GM12878 (cell line): ENCODE results near the gene ITFG1. TPM values are rescaled to one million over a fixed set of nuclear protein-coding genes. Genes with fewer than 3 reads are reported as not detected.
A peak's percentile ranks its signal among the peaks of the same experiment; 100 is the strongest.

Experiments
- ATAC-seq: fragments of 200-7000 bp; cut with Tn5 transposase; 3 replicates; pipeline ENCODE4 v1.9.1; 2020; ENCODE audit warnings: mild to moderate bottlenecking, moderate library complexity
- BruUV-seq: library from RNA; stranded (reverse); fragments of 400-500 nt; replicated peaks from 2 replicates; lab custom pipeline; 2021; lab: Mats Ljungman, UMichigan
- CTCF ChIA-PET: fragments of 300-600 bp; sonication (Branson Sonifier 250); formaldehyde crosslinking; extraction: SDS; loops from one replicate; lab custom pipeline; 2021; ENCODE audit warnings: inconsistent platforms; lab: Yijun Ruan, JAX
- POLR2A ChIA-PET: fragments of 350-600 bp; formaldehyde crosslinking; extraction: SDS; loops from one replicate; lab custom pipeline; 2021; ENCODE audit warnings: inconsistent platforms; lab: Charles Lee
- RAD21 ChIA-PET: fragments of 300-600 bp; sonication (Branson Sonifier 250); formaldehyde crosslinking; loops from one replicate; lab custom pipeline; 2023; ENCODE audit warnings: antibody characterized with exemption; ENCODE audit not compliant: unreplicated experiment; lab: Charles Lee
- SMC1A ChIA-PET: fragments of 300-600 bp; sonication (Branson Sonifier 250); formaldehyde crosslinking; loops from one replicate; lab custom pipeline; 2023; ENCODE audit not compliant: unreplicated experiment, uncharacterized antibody; lab: Charles Lee
- DNase-seq: peaks from one replicate; pipeline ENCODE4 v3.0.0-alpha.2; 2011; ENCODE audit warnings: low read depth, low spot score
- FAIRE-seq: peaks from 3 replicates; lab custom pipeline; 2011; peaks lifted over from hg19 to GRCh38; lab: Jason Lieb, UNC
- H2AFZ ChIP-seq: 2 replicates; pipeline ENCODE4 v1.6.0; 2011; ENCODE audit warnings: low read depth, low read length, control low read depth; ENCODE audit not compliant: control insufficient read depth
- H3K27ac ChIP-seq: 2 replicates; pipeline ENCODE4 v1.5.1; 2011; ENCODE audit warnings: control low read depth; ENCODE audit not compliant: control insufficient read depth, insufficient read depth
- H3K27me3 ChIP-seq, 2 experiments: replicated peaks in 1 of 2; 2 replicates each; pipeline versions ENCODE4 v1.6.0 to v1.6.1; 2011; ENCODE audit warnings: low read length in 1 of 2; ENCODE audit not compliant: control insufficient read depth in 2 of 2, insufficient read depth in 2 of 2
- H3K36me3 ChIP-seq, 2 experiments: 2 replicates each; pipeline ENCODE4 v1.5.1; 2011; ENCODE audit warnings: low read length in 1 of 2; ENCODE audit not compliant: control insufficient read depth in 2 of 2, insufficient read depth in 2 of 2
- H3K4me1 ChIP-seq: 2 replicates; pipeline ENCODE4 v1.6.1; 2011; ENCODE audit warnings: mild to moderate bottlenecking, low read length, moderate library complexity, mixed read lengths; ENCODE audit not compliant: control insufficient read depth, insufficient read depth
- H3K4me2 ChIP-seq: 2 replicates; pipeline ENCODE4 v1.6.0; 2011; ENCODE audit warnings: control low read depth; ENCODE audit not compliant: control insufficient read depth, insufficient read depth
- H3K4me3 ChIP-seq: fragments of 200-600 bp; sonication (generic); 2 replicates; pipeline ENCODE4 v1.5.1; 2016
- H3K79me2 ChIP-seq: 2 replicates; pipeline ENCODE4 v1.6.0; 2011; ENCODE audit warnings: low read length; ENCODE audit not compliant: control insufficient read depth, insufficient read depth
- H3K9ac ChIP-seq: 2 replicates; pipeline ENCODE4 v1.8.0; 2011; ENCODE audit warnings: low read length, control low read depth, mixed read lengths; ENCODE audit not compliant: control insufficient read depth, insufficient read depth
- H3K9me3 ChIP-seq: replicated peaks from 3 replicates; pipeline ENCODE4 v1.5.1; 2011; ENCODE audit warnings: mild to moderate bottlenecking, low read length; ENCODE audit not compliant: control insufficient read depth, insufficient read depth
- H4K20me1 ChIP-seq: 2 replicates; pipeline ENCODE4 v1.6.0; 2011; ENCODE audit not compliant: control insufficient read depth, insufficient read depth
- BHLHE40 ChIP-seq, 2 experiments: fragments of 450-650 bp in 1 of 2; IDR thresholded peaks; 2 replicates each; pipeline ENCODE4 v1.6.1; 2011 to 2017; ENCODE audit warnings: low read depth in 2 of 2, borderline replicate concordance in 1 of 2, improper control_type of control experiment in 1 of 2, low read length in 1 of 2, mild to moderate bottlenecking in 1 of 2
- EP300 ChIP-seq, 2 experiments: fragments of 150-350 bp in 1 of 2; IDR thresholded peaks; 2 replicates each; pipeline ENCODE4 v1.6.1; 2011 to 2012; ENCODE audit warnings: low read depth in 2 of 2, low read length in 2 of 2, borderline replicate concordance in 1 of 2, improper control_type of control experiment in 1 of 2, inconsistent platforms in 1 of 2; ENCODE audit not compliant: control insufficient read depth in 1 of 2
- EZH2 ChIP-seq: IDR thresholded peaks from 2 replicates; pipeline ENCODE4 v1.6.1; 2012; ENCODE audit warnings: low read depth, mild to moderate bottlenecking, control low read depth, inconsistent platforms, low read length, borderline replicate concordance; ENCODE audit not compliant: control insufficient read depth
- NR2F1 ChIP-seq: fragments of 450-650 bp; conservative IDR thresholded peaks from 2 replicates; pipeline ENCODE4 v1.6.1; 2017; ENCODE audit warnings: mild to moderate bottlenecking
- PML ChIP-seq: IDR thresholded peaks from 2 replicates; pipeline ENCODE4 v1.6.1; 2012; ENCODE audit warnings: low read length, inconsistent platforms
- POU2F2 ChIP-seq: IDR thresholded peaks from 3 replicates; pipeline ENCODE4 v1.6.1; 2011; ENCODE audit warnings: low read depth, mild to moderate bottlenecking, low read length, borderline replicate concordance
- RAD21 ChIP-seq: IDR thresholded peaks from 2 replicates; pipeline ENCODE4 v1.6.1; 2011; ENCODE audit warnings: mild to moderate bottlenecking, low read depth, low read length, moderate library complexity; ENCODE audit not compliant: insufficient read depth
- SMC3 ChIP-seq: IDR thresholded peaks from 2 replicates; pipeline ENCODE4 v1.6.1; 2011; ENCODE audit warnings: low read length, improper control_type of control experiment, borderline replicate concordance
- ZNF207 ChIP-seq: fragments of 450-650 bp; IDR thresholded peaks from 2 replicates; pipeline ENCODE4 v1.6.1; 2014; ENCODE audit warnings: antibody characterized with exemption, mild to moderate bottlenecking, borderline replicate concordance
- ZNF274 ChIP-seq: IDR thresholded peaks from one replicate; pipeline ENCODE4 v1.8.0; 2011; ENCODE audit not compliant: insufficient read length, insufficient read depth
- WGBS: methylation state at CpG from one replicate; pipeline ENCODE4 v1.1.6; 2016; ENCODE audit warnings: low lambda C conversion rate; ENCODE audit not compliant: insufficient replicate concordance, insufficient coverage; ENCODE audit errors: missing lambda C conversion rate; 5-methylcytosine and 5-hydroxymethylcytosine counted together
- in situ Hi-C: fragments of 300-500 bp; cut with MboI; formaldehyde crosslinking; loops from 9 replicates; pipeline ENCODE4 v1.14.3; 2018; ENCODE audit warnings: mixed read lengths
- intact Hi-C: fragments of 100-400 bp; cut with micrococcal nuclease; formaldehyde crosslinking; loops from one replicate; pipeline ENCODE4 v1.14.2; 2022; ENCODE audit not compliant: unreplicated experiment
- polyA plus RNA-seq, 11 experiments: library from polyadenylated mRNA; depleted of rRNA in 4 of 11; unstranded in 6 of 11; stranded (reverse) in 5 of 11; fragments of >200 nt; fragmentation: Nextera tagmentation in 4 of 11; fragmentation: Illumina TruSeq in 1 of 11; extraction: Ambion mirVana in 4 of 11; extraction: Trizol in 1 of 11; gene quantifications; 1 replicate in 1 of 11; 2 replicates in 10 of 11; pipeline versions ENCODE4 v1.2.1 to v1.2.3, GENCODE V29; 2011 to 2016; ENCODE audit warnings: inconsistent platforms in 2 of 11, missing spikeins in 2 of 11, low read depth in 1 of 11
- total RNA-seq, 4 experiments: library from RNA; depleted of rRNA in 3 of 4; stranded (reverse); fragments of >200 nt in 3 of 4; fragmentation: Illumina TruSeq in 1 of 4; extraction: Trizol in 1 of 4; gene quantifications; 2 replicates each; pipeline versions ENCODE4 v1.2.1 to v1.2.3, GENCODE V29; 2013 to 2021
- TF ChIP-seq, protein P1 (sequence below), 3 experiments: IDR thresholded peaks in 2 of 3; conservative IDR thresholded peaks in 1 of 3; 2 replicates each; pipeline ENCODE4 v1.5.1; 2011; ENCODE audit warnings: low read depth in 3 of 3, low read length in 3 of 3, mild to moderate bottlenecking in 3 of 3, control low read depth in 2 of 3, moderate library complexity in 2 of 3, inconsistent platforms in 1 of 3, mixed read lengths in 1 of 3; ENCODE audit not compliant: control insufficient read depth in 2 of 3, insufficient read depth in 1 of 3; ENCODE audit errors: extremely low read depth in 1 of 3

The ITFG1 gene
- total and polyA plus RNA-seq, 10 of the 15 experiments (the other 5 are each of a cell fraction or from before 2014, with no cell fraction given): 9.3 to 56.3 (median 28.6) TPM

DNA sequence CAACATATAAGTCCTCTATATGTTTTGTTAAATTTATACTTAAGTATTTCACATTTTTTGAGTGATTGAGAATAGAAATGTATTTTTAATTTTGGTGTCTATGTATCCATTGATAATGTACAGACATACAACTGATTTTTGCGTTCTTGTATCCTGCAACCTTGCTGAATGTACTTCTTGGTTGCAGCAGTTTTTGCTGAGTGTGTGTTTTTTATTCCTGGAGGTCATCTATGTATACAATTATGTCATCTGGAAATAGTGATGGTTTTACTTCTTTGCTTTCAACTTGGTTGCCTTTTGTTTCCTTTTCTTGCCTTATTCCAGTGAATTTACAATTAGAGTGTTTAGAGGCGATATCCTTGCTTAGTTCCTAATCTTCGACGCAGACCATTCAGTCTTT is 249.6 kb downstream of the ITFG1 start:
- H3K4me1 ChIP-seq: no peaks in the 10 kb centered on the region
- no peaks in the 10 kb centered on the region for H4K20me1 ChIP-seq
- no peak overlapping the region for H3K4me3 ChIP-seq
- H2AFZ ChIP-seq: no peak overlapping the region
- ChIA-PET RAD21 (no interaction called here), POLR2A (no interaction called here)
- no peak for DNase-seq
- no TSS peak for BruUV-seq
- no peaks in the 10 kb centered on the region for H3K9me3 ChIP-seq
- WGBS: 99% methylated on average over 4 of the region's 4 CpGs
- no peaks in the 10 kb centered on the region for H3K36me3 ChIP-seq
- H3K9ac ChIP-seq: no peak overlapping the region
- in situ Hi-C loops: no loop called here
- H3K4me2 ChIP-seq: no peak overlapping the region
- no peak for FAIRE-seq
- H3K27ac ChIP-seq: no peak overlapping the region
- ATAC-seq: no peak
- intact Hi-C loops: no loop called here
- no peak for TF ChIP-seq ZNF207
- TF ChIP-seq, all 136 proteins: peak for 0
- Histone ChIP-seq H3K79me2 (no peaks in the 10 kb centered on the region), H3K27me3 (no peaks in the 10 kb centered on the region)
- SMC1A ChIA-PET: no interaction called here
- CTCF ChIA-PET: no interaction called here

DNA sequence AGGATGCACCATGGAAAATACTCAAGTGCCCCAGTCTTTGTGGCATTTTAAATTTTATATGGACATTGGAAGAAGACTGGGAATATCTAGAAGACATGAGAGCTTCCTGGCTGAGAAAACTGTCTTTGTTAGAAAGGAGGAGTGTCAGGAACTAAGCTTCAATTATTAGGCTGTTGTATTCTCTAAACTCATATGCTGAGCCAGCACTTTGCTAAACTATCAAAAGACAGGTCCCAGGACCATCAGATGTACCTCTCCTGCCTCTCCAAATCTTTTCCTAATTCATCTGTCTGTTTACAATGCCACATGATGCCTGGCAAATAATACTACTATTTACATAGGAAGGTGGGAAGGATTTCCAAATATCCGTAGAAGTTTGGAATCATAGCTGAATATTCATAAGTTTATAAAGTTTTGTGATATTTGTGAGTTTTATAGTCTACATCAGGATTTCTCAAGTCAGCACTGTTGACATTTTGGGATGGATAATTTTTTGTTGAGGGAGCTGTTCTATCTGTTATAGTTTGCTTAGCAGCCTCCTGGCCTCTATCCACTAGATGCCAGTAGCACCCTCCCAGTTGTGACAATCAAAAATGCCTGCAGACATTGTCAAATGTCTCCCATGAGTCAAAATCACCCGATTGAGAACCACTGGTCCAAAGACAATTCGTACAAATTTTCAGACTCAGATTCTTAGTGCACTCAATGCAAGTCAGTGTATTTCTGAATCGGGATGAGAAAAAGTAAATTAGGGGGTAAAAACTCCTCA is 255.9 kb downstream of the ITFG1 start:
- ChIA-PET POLR2A (interaction anchor here (0.6 kb wide), 2 partner anchors 375 to 397 kb away, joined by 4 to 7 read pairs; no protein-coding TSS in a partner anchor), RAD21 (interaction anchor here (0.9 kb wide), 1 partner anchor 63 kb away, joined by 3 read pairs; no protein-coding TSS in a partner anchor), SMC1A (interaction anchor here (0.8 to 1.4 kb wide), 7 partner anchors 15 to 232 kb away, joined by 3 to 5 read pairs (median 3); no protein-coding TSS in a partner anchor), CTCF (interaction anchor here (0.9 to 1.6 kb wide), 4 partner anchors 25 to 909 kb away, joined by 3 read pairs; no protein-coding TSS in a partner anchor)
- no TSS peak for BruUV-seq
- H3K27me3 ChIP-seq: no peaks in the 10 kb centered on the region
- H3K27ac ChIP-seq: no peak overlapping the region
- H3K9ac ChIP-seq: no peak overlapping the region
- H3K9me3 ChIP-seq: no peaks in the 10 kb centered on the region
- FAIRE-seq (no peak), ATAC-seq (no peak), DNase-seq (no peak)
- H3K4me3 ChIP-seq: no peak overlapping the region
- H3K4me1 ChIP-seq: no peaks in the 10 kb centered on the region
- TF ChIP-seq EP300 (IDR thresholded peaks at IDR 0.05; ENCODE audit: borderline replicate concordance in 1 of 2, control insufficient read depth in 1 of 2, low read depth in 2 of 2, low read length in 2 of 2) (no peak), BHLHE40 (IDR thresholded peaks at IDR 0.05; ENCODE audit: borderline replicate concordance in 1 of 2, low read depth in 2 of 2, low read length in 1 of 2) (no peak), PML (no peak), SMC3 (0 out of 2 replicates have a peak, but pooled peaks have one; percentile 23), RAD21 (peak; percentile 51), EZH2 (no peak), POU2F2 (no peak), NR2F1 (no peak), ZNF274 (no peak)
- TF ChIP-seq, protein P1, sequence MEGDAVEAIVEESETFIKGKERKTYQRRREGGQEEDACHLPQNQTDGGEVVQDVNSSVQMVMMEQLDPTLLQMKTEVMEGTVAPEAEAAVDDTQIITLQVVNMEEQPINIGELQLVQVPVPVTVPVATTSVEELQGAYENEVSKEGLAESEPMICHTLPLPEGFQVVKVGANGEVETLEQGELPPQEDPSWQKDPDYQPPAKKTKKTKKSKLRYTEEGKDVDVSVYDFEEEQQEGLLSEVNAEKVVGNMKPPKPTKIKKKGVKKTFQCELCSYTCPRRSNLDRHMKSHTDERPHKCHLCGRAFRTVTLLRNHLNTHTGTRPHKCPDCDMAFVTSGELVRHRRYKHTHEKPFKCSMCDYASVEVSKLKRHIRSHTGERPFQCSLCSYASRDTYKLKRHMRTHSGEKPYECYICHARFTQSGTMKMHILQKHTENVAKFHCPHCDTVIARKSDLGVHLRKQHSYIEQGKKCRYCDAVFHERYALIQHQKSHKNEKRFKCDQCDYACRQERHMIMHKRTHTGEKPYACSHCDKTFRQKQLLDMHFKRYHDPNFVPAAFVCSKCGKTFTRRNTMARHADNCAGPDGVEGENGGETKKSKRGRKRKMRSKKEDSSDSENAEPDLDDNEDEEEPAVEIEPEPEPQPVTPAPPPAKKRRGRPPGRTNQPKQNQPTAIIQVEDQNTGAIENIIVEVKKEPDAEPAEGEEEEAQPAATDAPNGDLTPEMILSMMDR (IDR thresholded peaks at IDR 0.05 in 2 of 3, conservative IDR thresholded peaks at IDR 0.05 in 1 of 3; ENCODE audit: control insufficient read depth in 2 of 3, extremely low read depth in 1 of 3, insufficient read depth in 1 of 3, low read depth in 3 of 3, low read length in 3 of 3): peak in 2 of 3 experiments; percentile 9 to 23; a peak in 2 of 6 replicates
- H3K79me2 ChIP-seq: no peaks in the 10 kb centered on the region
- in situ Hi-C loops: no loop called here
- intact Hi-C loops: no loop called here
- H2AFZ ChIP-seq: no peak overlapping the region
- H4K20me1 ChIP-seq: no peaks in the 10 kb centered on the region
- H3K36me3 ChIP-seq: peaks cover 0 to 3% of the 10 kb centered on the region in 2 experiments; a peak in 1 of 4 replicates
- 96% methylated on average over 4 of the region's 4 CpGs for WGBS
- H3K4me2 ChIP-seq: no peak overlapping the region
